HTR-8/SVneo (cell line): ENCODE data around the gene RAPGEF6.
A peak's percentile ranks its signal among the peaks of the same experiment; 100 is the strongest.

ENCODE experiments used
- DNase-seq: peaks from one replicate; pipeline ENCODE4 v3.0.0; 2011; ENCODE audit warnings: low spot score, mixed read lengths; ENCODE audit not compliant: insufficient read length
- FAIRE-seq: peaks from 2 replicates; lab custom pipeline; 2011; peaks lifted over from hg19 to GRCh38; lab: Jason Lieb, UNC

Gene RAPGEF6

GRCh38 chr5:131563434-131564228, 71.4 kb downstream of the RAPGEF6 start:
- DNase-seq (no peak), FAIRE-seq (no peak)

DNA sequence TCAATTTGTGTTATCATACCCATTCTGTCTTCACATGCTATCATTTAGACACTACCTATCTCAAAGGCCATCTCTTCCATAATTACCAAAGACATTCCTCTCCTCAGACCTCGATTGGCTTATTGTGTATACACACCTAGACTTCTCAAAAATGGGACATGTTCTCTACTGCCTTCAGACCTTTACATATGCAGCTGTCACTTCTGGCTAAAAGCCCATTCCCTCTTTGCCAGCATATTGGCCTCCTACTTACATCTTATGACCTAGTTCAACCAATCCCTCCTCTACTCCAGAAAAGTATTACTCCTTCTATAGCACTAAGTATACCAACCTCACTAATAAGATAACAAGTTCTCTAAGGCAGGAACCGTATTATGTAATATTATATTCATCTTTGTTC, 84.4 kb downstream of the RAPGEF6 start:
- no peak for FAIRE-seq
- DNase-seq = no peak

GRCh38 chr5:131548176-131548575, 86.9 kb downstream of the RAPGEF6 start:
- FAIRE-seq (no peak), DNase-seq (no peak)

GRCh38 chr5:131545845-131546244, 89.2 kb downstream of the RAPGEF6 start:
- FAIRE-seq = no peak
- DNase-seq = peak; percentile 37

DNA sequence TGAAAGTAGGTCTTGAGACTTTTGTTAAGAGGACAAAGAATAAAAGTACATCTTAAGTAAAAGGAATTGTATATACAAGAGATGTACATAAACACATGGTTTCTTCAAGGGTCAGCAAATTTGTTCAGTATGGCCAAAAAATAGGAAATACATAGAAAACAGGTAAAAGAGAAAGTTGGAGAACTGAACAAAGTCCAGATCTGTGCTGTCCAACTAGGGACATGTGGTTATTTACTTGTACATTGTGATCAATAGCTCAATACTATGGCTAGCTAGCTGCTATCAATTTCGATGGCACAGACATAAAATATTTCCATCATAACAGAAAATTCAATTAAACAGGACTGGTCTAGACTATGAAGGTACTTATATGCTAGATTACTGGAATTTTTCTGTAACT, 92.3 kb downstream of the RAPGEF6 start:
- DNase-seq (no peak), FAIRE-seq (no peak)

- no peak for FAIRE-seq
- no peak for DNase-seq
These were observed 93.3 kb downstream of the RAPGEF6 start for GRCh38 chr5:131541762-131542161.

DNA sequence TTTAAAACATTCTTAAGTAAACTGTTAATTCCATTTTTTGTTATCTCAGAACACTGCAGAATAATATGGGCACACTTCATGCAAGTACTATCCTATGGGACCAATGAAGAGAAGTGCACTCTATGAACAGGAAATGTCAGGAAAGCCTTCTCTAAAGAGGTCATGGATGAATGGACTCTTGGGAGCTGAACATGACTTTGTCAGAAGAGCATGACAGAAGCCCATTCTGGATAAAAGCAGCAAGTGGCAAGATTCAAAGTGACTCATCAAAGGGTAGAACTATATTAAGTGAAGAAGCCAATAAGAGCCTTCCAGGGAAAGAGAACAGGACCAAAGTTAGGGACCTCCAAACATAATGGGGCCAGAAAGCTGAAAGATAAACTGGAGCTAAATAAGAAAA, 94.0 kb downstream of the RAPGEF6 start:
- DNase-seq (no peak), FAIRE-seq (no peak)

- DNase-seq (no peak), FAIRE-seq (no peak)
These were observed 95.8 kb downstream of the RAPGEF6 start for GRCh38 chr5:131539251-131539650.

GRCh38 chr5:131538177-131538593, 96.8 kb downstream of the RAPGEF6 start:
- DNase-seq (no peak), FAIRE-seq (no peak)

GRCh38 chr5:131536850-131537448, 98.1 kb downstream of the RAPGEF6 start:
- FAIRE-seq (no peak), DNase-seq (no peak)

GRCh38 chr5:131536211-131536826, 98.7 kb downstream of the RAPGEF6 start:
- FAIRE-seq (no peak), DNase-seq (no peak)

GRCh38 chr5:131534974-131535373, 100.1 kb downstream of the RAPGEF6 start:
- DNase-seq (no peak), FAIRE-seq (no peak)

GRCh38 chr5:131533836-131534235, 101.2 kb downstream of the RAPGEF6 start:
- FAIRE-seq (no peak), DNase-seq (no peak)

GRCh38 chr5:131532031-131532640, 102.9 kb downstream of the RAPGEF6 start:
- FAIRE-seq = no peak

GRCh38 chr5:131530706-131531331, 104.2 kb downstream of the RAPGEF6 start:
- FAIRE-seq = no peak
- DNase-seq = no peak

More at GRCh38 chr5:131532031-131532640, 102.9 kb downstream of the RAPGEF6 start:
- no peak for DNase-seq

DNA sequence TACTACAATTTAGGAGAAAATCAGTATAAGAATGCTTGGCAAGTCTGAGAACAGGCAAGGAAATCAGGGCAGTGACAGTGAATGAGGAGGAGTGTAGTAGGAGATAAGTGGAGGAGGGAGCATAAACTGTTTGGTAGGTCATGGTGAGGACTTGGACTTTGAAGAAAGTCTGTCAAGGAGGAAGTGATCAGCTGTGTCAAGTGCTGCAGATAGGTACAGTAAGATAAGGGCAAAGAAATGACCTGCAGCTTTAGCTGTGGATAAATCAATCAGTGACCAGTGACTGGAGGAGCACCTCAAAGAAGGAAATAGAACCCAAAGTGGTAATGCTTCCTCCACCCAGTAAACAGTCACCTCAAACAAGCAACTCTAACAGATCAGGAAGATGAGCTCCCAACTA, 106.3 kb downstream of the RAPGEF6 start:
- no peak for FAIRE-seq
- no peak for DNase-seq

DNA sequence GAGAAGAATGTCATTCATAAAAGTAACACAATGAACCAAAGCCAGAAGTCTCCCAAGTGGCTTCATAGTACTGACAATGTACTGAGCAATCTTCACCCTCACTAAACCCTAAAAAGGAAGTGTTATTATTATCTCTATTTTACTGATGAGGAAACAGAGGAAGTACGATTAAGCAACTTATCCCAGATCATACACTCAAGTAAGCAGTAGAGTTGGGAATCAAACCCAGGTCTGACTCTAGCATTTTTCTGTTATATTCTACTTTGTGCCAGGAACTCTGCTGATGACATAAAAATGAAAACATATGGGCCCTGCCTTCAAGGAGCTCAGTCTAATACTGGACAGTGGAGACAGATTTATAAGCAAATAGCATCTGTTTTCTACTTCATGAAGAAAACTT, 109.2 kb downstream of the RAPGEF6 start:
- no peak for FAIRE-seq
- no peak for DNase-seq

DNA sequence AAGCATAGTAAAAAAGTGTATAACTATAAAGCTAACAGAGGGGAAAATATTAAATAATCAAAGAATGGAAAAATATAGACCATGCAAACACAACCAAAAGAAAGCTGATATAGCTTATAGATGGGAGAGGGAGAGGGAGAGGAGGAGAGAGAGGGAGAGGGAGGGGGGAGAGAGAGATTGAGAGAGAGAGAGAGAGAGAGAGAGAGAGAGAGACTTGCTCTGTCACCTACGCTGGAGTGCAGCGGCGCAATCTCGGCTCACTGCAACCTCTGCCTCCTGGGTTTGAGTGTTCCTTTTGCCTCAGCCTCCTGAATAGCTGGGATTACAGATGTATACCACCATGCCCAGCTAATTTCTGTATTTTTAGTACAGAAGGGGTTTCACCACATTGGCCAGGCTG, 110.6 kb downstream of the RAPGEF6 start:
- no peak for DNase-seq
- FAIRE-seq = no peak

- FAIRE-seq (no peak), DNase-seq (no peak)
These were observed 111.4 kb downstream of the RAPGEF6 start for GRCh38 chr5:131523500-131524185.

DNA sequence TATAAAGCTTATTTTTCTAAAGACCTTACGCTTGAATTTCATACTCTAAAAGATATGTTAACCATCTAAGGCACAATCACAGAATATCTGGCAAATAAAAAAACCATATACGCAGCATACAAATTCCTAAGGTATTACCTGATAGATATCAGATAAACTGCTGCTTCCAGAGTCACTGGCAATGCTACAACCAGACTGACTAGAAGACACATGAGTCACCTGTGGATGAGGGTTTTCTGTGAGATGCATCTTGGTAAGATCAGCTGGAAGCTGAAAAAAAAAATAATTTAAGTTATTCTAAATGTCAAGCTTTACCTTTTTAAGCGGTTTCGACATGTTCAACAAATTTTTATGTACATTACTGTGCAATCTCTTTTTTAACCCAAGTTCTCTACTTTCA, 113.8 kb downstream of the RAPGEF6 start:
- no peak for FAIRE-seq
- DNase-seq = peak; percentile 10
